Endothelial cell of umbilical vein (primary cell): ENCODE data around the gene PDE7B. TPM values are rescaled to one million over a fixed set of nuclear protein-coding genes. Genes with fewer than 3 reads are reported as not detected.

Experiments
- BruUV-seq: library from RNA; stranded (reverse); fragments of 400-500 nt; replicated peaks from 2 replicates; lab custom pipeline; 2021; lab: Mats Ljungman, UMichigan
- CTCF ChIA-PET: fragments of 300-600, 350-600 bp; sonication (Branson Sonifier 250); formaldehyde crosslinking; loops from one replicate; lab custom pipeline; 2021; ENCODE audit warnings: antibody characterized with exemption, inconsistent platforms; lab: Charles Lee
- POLR2A ChIA-PET: fragments of 300-600, 350-600 bp; sonication (Branson Sonifier 250); formaldehyde crosslinking; loops from one replicate; lab custom pipeline; 2021; ENCODE audit warnings: antibody characterized with exemption, inconsistent platforms; lab: Charles Lee
- DNase-seq: peaks from one replicate; pipeline ENCODE4 v3.0.0-alpha.2; 2011; ENCODE audit warnings: low read depth, low spot score
- FAIRE-seq: peaks from 2 replicates; lab custom pipeline; 2011; peaks lifted over from hg19 to GRCh38; lab: Jason Lieb, UNC
- H2AFZ ChIP-seq: 2 replicates; pipeline ENCODE4 v1.6.0; 2012; ENCODE audit warnings: low read depth, low read length, control low read depth, inconsistent platforms
- H3K27ac ChIP-seq: 2 replicates; pipeline ENCODE4 v1.5.1; 2011; ENCODE audit warnings: low read depth, mild to moderate bottlenecking, control low read depth, low read length, moderate library complexity; ENCODE audit not compliant: insufficient read depth
- H3K27me3 ChIP-seq, 2 experiments: 2 replicates each; pipeline versions ENCODE4 v1.6.0 to v1.6.1; 2011; ENCODE audit warnings: low read length in 2 of 2, mixed read lengths in 1 of 2; ENCODE audit not compliant: control insufficient read depth in 2 of 2, insufficient read depth in 2 of 2
- H3K36me3 ChIP-seq, 2 experiments: 2 replicates in 1 of 2; 3 replicates in 1 of 2; pipeline ENCODE4 v1.5.1; 2011; ENCODE audit warnings: low read length in 2 of 2, mild to moderate bottlenecking in 1 of 2, moderate library complexity in 1 of 2; ENCODE audit not compliant: control insufficient read depth in 2 of 2, insufficient read depth in 2 of 2; ENCODE audit errors: extremely low read depth in 1 of 2
- H3K4me1 ChIP-seq: 3 replicates; pipeline ENCODE4 v1.5.1; 2011; ENCODE audit warnings: mild to moderate bottlenecking, low read length; ENCODE audit not compliant: control insufficient read depth, insufficient read depth; ENCODE audit errors: extremely low read depth
- H3K4me2 ChIP-seq: 2 replicates; pipeline ENCODE4 v1.6.1; 2011; ENCODE audit warnings: low read length, control low read depth, mixed read lengths; ENCODE audit not compliant: insufficient read depth
- H3K4me3 ChIP-seq, 3 experiments: fragments of 200-600 bp in 1 of 3; sonication (generic), shearing (Covaris generic) in 1 of 3; replicated peaks in 1 of 3; 2 replicates each; pipeline ENCODE4 v1.5.1; 2011 to 2016; ENCODE audit warnings: control low read depth in 3 of 3, low read length in 3 of 3, mild to moderate bottlenecking in 2 of 3, inconsistent platforms in 1 of 3, low read depth in 1 of 3, moderate library complexity in 1 of 3; ENCODE audit not compliant: insufficient read depth in 1 of 3
- H3K79me2 ChIP-seq: 2 replicates; pipeline ENCODE4 v1.6.0; 2012; ENCODE audit warnings: low read length, inconsistent platforms; ENCODE audit not compliant: control insufficient read depth, insufficient read depth
- H3K9ac ChIP-seq: replicated peaks from 2 replicates; pipeline ENCODE3; 2011; ENCODE audit warnings: low read length, control low read depth; ENCODE audit not compliant: insufficient read depth; ENCODE audit errors: extremely low read depth
- H3K9me1 ChIP-seq: replicated peaks from 3 replicates; pipeline ENCODE4 v1.6.0; 2011; ENCODE audit warnings: mild to moderate bottlenecking, low read length; ENCODE audit not compliant: control insufficient read depth, insufficient read depth; ENCODE audit errors: extremely low read depth
- H3K9me3 ChIP-seq: replicated peaks from 2 replicates; pipeline ENCODE4 v1.5.1; 2012; ENCODE audit warnings: low read length, inconsistent platforms; ENCODE audit not compliant: control insufficient read depth, insufficient read depth
- H4K20me1 ChIP-seq: replicated peaks from 2 replicates; pipeline ENCODE3; 2011; ENCODE audit warnings: mild to moderate bottlenecking, low read length; ENCODE audit not compliant: control insufficient read depth, insufficient read depth; ENCODE audit errors: extremely low read depth
- CTCF ChIP-seq, 2 donors: IDR thresholded peaks; 1 replicate in 1 of 2; 2 replicates in 1 of 2; pipeline ENCODE4 v1.5.1; 2011; ENCODE audit warnings: low read length in 2 of 2, mild to moderate bottlenecking in 2 of 2, moderate library complexity in 2 of 2, control low read depth in 1 of 2, inconsistent platforms in 1 of 2, low read depth in 1 of 2; ENCODE audit not compliant: insufficient read depth in 1 of 2; ENCODE audit errors: extremely low read depth in 1 of 2
- EZH2 ChIP-seq: IDR thresholded peaks from 2 replicates; pipeline ENCODE4 v1.6.1; 2012; ENCODE audit warnings: borderline replicate concordance, low read depth, mild to moderate bottlenecking, moderate library complexity, low read length, inconsistent platforms; ENCODE audit not compliant: severe bottlenecking
- MAX ChIP-seq: IDR thresholded peaks from 2 replicates; pipeline ENCODE4 v1.6.1; 2011; ENCODE audit not compliant: insufficient read depth, insufficient read length
- MYC ChIP-seq: IDR thresholded peaks from one replicate; pipeline ENCODE4 v1.6.1; 2011; ENCODE audit warnings: mild to moderate bottlenecking, low read depth, low read length
- POLR2A ChIP-seq: IDR thresholded peaks from 2 replicates; pipeline ENCODE4 v1.6.1; 2012; ENCODE audit warnings: low read depth, mild to moderate bottlenecking, control low read depth, low read length
- dilution Hi-C: fragments of 300-500 bp; cut with MboI; formaldehyde crosslinking; loops from one replicate; pipeline ENCODE4 v1.15.0; 2019; ENCODE audit warnings: low sequenced_read_pairs; ENCODE audit not compliant: extremely low pct_ligation_motif_present
- intact Hi-C: fragments of 100-400 bp; cut with micrococcal nuclease; formaldehyde crosslinking; loops from one replicate; pipeline ENCODE4 v1.10.0; 2022
- polyA plus RNA-seq, 4 experiments: library from polyadenylated mRNA; depleted of rRNA in 3 of 4; stranded (reverse) in 3 of 4; unstranded in 1 of 4; fragments of >200 nt; gene quantifications; 2 replicates each; pipeline versions ENCODE4 v1.2.1 to v1.2.3, GENCODE V29; 2011 to 2012; ENCODE audit warnings: missing spikeins in 1 of 4
- total RNA-seq: library from RNA; stranded (reverse); gene quantifications from 2 replicates; pipeline ENCODE4 v1.2.3, GENCODE V29; 2021

PDE7B gene
- total and polyA plus RNA-seq, 2 donors (not counting 3 experiments of a cell fraction or from before 2014, with no cell fraction given) = 20.6 to 25.1 TPM

- no peaks in the 10 kb centered on the region for H3K9me1 ChIP-seq
- POLR2A ChIA-PET = no interaction called here
- no peaks in the 10 kb centered on the region for H3K79me2 ChIP-seq
- no peak overlapping the region for H2AFZ ChIP-seq
- DNase-seq = no peak
- no peak for TF ChIP-seq EZH2
- no peaks in the 10 kb centered on the region for H4K20me1 ChIP-seq
- no peaks in the 10 kb centered on the region for H3K9me3 ChIP-seq
- intact Hi-C loops = no loop called here
- H3K27ac ChIP-seq = no peak overlapping the region
- no peak overlapping the region for H3K4me2 ChIP-seq
- BruUV-seq = no TSS peak
- H3K9ac ChIP-seq = no peak overlapping the region
- CTCF ChIA-PET = no interaction called here
- H3K27me3 ChIP-seq = no peaks in the 10 kb centered on the region
- no peak overlapping the region for H3K4me3 ChIP-seq
- dilution Hi-C loops = no loop called here
- no peaks in the 10 kb centered on the region for H3K36me3 ChIP-seq
- FAIRE-seq = no peak
- no peaks in the 10 kb centered on the region for H3K4me1 ChIP-seq
Observed at GRCh38 chr6:135890876-135891275, 39.4 kb downstream of the PDE7B start.

- H3K36me3 ChIP-seq = no peaks in the 10 kb centered on the region
- FAIRE-seq = no peak
- dilution Hi-C loops = no loop called here
Observed at GRCh38 chr6:135891710-135892109, 40.2 kb downstream of the PDE7B start.

More at GRCh38 chr6:135891710-135892109, 40.2 kb downstream of the PDE7B start:
- Histone ChIP-seq H3K4me3 (no peak overlapping the region), H3K4me2 (no peak overlapping the region), H3K9me1 (no peaks in the 10 kb centered on the region), H3K27me3 (no peaks in the 10 kb centered on the region), H3K9me3 (no peaks in the 10 kb centered on the region), H3K27ac (no peak overlapping the region), H3K4me1 (no peaks in the 10 kb centered on the region), H2AFZ (no peak overlapping the region), H3K79me2 (no peaks in the 10 kb centered on the region), H3K9ac (no peak overlapping the region), H4K20me1 (no peaks in the 10 kb centered on the region)
- BruUV-seq = no TSS peak
- intact Hi-C loops = no loop called here
- CTCF ChIA-PET = interaction anchor here (1.1 kb wide), 1 partner anchor 18 kb away, joined by 4 read pairs; no protein-coding TSS in a partner anchor
- no peak for DNase-seq
- TF ChIP-seq MAX (no peak), EZH2 (no peak), CTCF (IDR thresholded peaks at IDR 0.05; ENCODE audit: extremely low read depth in 1 of 2, insufficient read depth in 1 of 2, low read depth in 1 of 2, low read length in 2 of 2) (no peak), POLR2A (no peak), MYC (no peak)
- POLR2A ChIA-PET = no interaction called here
